Keratinocyte (primary cell): Measurements from ENCODE around the gene DSTN. TPM values are rescaled to one million over a fixed set of nuclear protein-coding genes. Genes with fewer than 3 reads are reported as not detected.

Experiments
- DNase-seq: peaks from one replicate; pipeline ENCODE4 v3.0.0-alpha.2; 2011; ENCODE audit warnings: low read depth, missing footprints, low spot score
- FAIRE-seq: peaks from 2 replicates; lab custom pipeline; 2011; peaks lifted over from hg19 to GRCh38; lab: Jason Lieb, UNC
- H2AFZ ChIP-seq: 2 replicates; pipeline ENCODE4 v1.6.0; 2012; ENCODE audit warnings: low read length, control low read depth, inconsistent platforms; ENCODE audit not compliant: control insufficient read depth
- H3K27ac ChIP-seq: 2 replicates; pipeline ENCODE4 v1.5.1; 2011; ENCODE audit warnings: low read length; ENCODE audit not compliant: control insufficient read depth, insufficient read depth
- H3K27me3 ChIP-seq: 3 replicates; pipeline ENCODE4 v1.6.0; 2011; ENCODE audit warnings: low read length; ENCODE audit not compliant: control insufficient read depth, insufficient read depth; ENCODE audit errors: extremely low read depth
- H3K36me3 ChIP-seq, 2 experiments: 2 replicates in 1 of 2; 3 replicates in 1 of 2; pipeline ENCODE4 v1.5.1; 2011; ENCODE audit warnings: low read length in 2 of 2, mild to moderate bottlenecking in 1 of 2; ENCODE audit not compliant: control insufficient read depth in 2 of 2, insufficient read depth in 2 of 2; ENCODE audit errors: extremely low read depth in 1 of 2
- H3K4me1 ChIP-seq: 3 replicates; pipeline ENCODE4 v1.5.1; 2011; ENCODE audit warnings: low read length; ENCODE audit not compliant: control insufficient read depth, insufficient read depth; ENCODE audit errors: extremely low read depth
- H3K4me2 ChIP-seq: 3 replicates; pipeline ENCODE4 v1.6.0; 2011; ENCODE audit warnings: low read depth, low read length; ENCODE audit not compliant: control insufficient read depth, insufficient read depth; ENCODE audit errors: extremely low read depth
- H3K4me3 ChIP-seq, 3 experiments: fragments of 200-600 bp in 1 of 3; sonication (generic) in 1 of 3; 2 replicates in 2 of 3; 3 replicates in 1 of 3; pipeline ENCODE4 v1.5.1; 2011 to 2016; ENCODE audit warnings: low read length in 3 of 3, mild to moderate bottlenecking in 3 of 3, control low read depth in 2 of 3, inconsistent platforms in 1 of 3, low read depth in 1 of 3, mixed read lengths in 1 of 3, mixed run types in 1 of 3, moderate library complexity in 1 of 3; ENCODE audit not compliant: control insufficient read depth in 2 of 3, insufficient read depth in 2 of 3; ENCODE audit errors: extremely low read depth in 1 of 3
- H3K79me2 ChIP-seq: 2 replicates; pipeline ENCODE4 v1.6.0; 2012; ENCODE audit warnings: low read length; ENCODE audit not compliant: control insufficient read depth, insufficient read depth
- H3K9ac ChIP-seq: 3 replicates; pipeline ENCODE4 v1.6.0; 2011; ENCODE audit warnings: low read length; ENCODE audit not compliant: control insufficient read depth, insufficient read depth; ENCODE audit errors: extremely low read depth
- H3K9me1 ChIP-seq: 3 replicates; pipeline ENCODE4 v1.6.0; 2011; ENCODE audit warnings: low read length; ENCODE audit not compliant: control insufficient read depth, insufficient read depth; ENCODE audit errors: extremely low read depth
- H3K9me3 ChIP-seq: 2 replicates; pipeline ENCODE4 v1.5.1; 2012; ENCODE audit warnings: low read depth, low read length; ENCODE audit not compliant: control insufficient read depth
- H4K20me1 ChIP-seq: 3 replicates; pipeline ENCODE4 v1.6.0; 2011; ENCODE audit warnings: low read length; ENCODE audit not compliant: control insufficient read depth, insufficient read depth; ENCODE audit errors: extremely low read depth
- EZH2 ChIP-seq: IDR thresholded peaks from one replicate; pipeline ENCODE4 v1.6.1; 2012; ENCODE audit warnings: inconsistent platforms, mild to moderate bottlenecking, low read length, moderate library complexity
- dilution Hi-C: fragments of 300-500 bp; cut with MboI; formaldehyde crosslinking; loops from one replicate; pipeline ENCODE4 v1.7.0; 2020; ENCODE audit warnings: low sequenced_read_pairs; ENCODE audit not compliant: extremely low pct_ligation_motif_present
- polyA plus RNA-seq, 5 experiments: library from polyadenylated mRNA; depleted of rRNA in 3 of 5; stranded (reverse) in 3 of 5; stranded (forward) in 1 of 5; unstranded in 1 of 5; fragments of >200 nt; gene quantifications; 1 replicate in 1 of 5; 2 replicates in 3 of 5; 3 replicates in 1 of 5; pipeline versions ENCODE4 v1.2.1 to v1.2.3, GENCODE V29; 2011 to 2012; ENCODE audit warnings: missing spikeins in 2 of 5, low read depth in 1 of 5, low replicate concordance in 1 of 5
- TF ChIP-seq, protein P1 (sequence below), 3 experiments: IDR thresholded peaks in 1 of 3; conservative IDR thresholded peaks in 1 of 3; optimal IDR thresholded peaks in 1 of 3; 2 replicates in 2 of 3; 3 replicates in 1 of 3; pipeline versions ENCODE3 to v1.5.1; 2011; ENCODE audit warnings: low read length in 3 of 3, mild to moderate bottlenecking in 3 of 3, moderate library complexity in 2 of 3, control low read depth in 1 of 3, inconsistent platforms in 1 of 3; ENCODE audit not compliant: insufficient read depth in 2 of 3; ENCODE audit errors: extremely low read depth in 1 of 3

DSTN gene
- polyA plus RNA-seq, 1 donor (not counting 4 experiments of a cell fraction or from before 2014, with no cell fraction given) = 288 TPM

DNA sequence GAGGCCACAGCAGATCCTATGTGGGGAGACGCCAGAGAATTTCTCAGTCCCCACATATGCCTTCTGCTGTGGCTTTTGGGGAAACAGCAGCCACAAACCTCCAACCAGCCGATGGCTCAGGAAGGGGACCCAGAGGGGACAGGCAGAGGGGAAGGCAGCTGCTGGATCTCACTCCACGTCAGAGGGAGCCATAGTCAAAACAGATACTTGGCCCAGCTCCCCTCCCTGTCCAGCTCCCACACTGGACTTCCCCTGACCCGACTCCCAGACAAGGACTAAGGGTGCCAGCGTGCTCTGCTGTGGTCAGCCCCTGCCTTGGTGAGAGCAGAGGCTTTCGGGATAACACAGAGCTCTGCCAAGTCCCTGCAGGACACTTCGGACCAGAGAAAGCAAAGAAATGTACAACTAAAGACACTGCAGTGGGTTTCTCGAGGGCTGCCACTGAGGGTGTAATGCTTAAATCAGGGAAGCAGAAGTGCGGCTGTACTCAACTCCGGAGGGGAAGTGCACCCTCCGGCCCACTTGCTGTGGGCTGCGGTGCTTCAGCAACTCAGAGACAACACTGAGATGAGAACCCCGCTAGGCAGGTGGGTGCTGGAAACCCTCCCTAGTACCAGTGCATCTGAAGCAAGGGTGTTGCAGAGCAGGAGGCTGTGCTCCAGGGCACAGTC lies 64.9 kb downstream of the DSTN start:
- Histone ChIP-seq H3K4me3 (no peak overlapping the region), H3K9ac (no peak overlapping the region), H4K20me1 (no peaks in the 10 kb centered on the region), H3K4me1 (no peaks in the 10 kb centered on the region), H3K79me2 (no peaks in the 10 kb centered on the region), H3K27me3 (no peaks in the 10 kb centered on the region), H3K9me3 (no peaks in the 10 kb centered on the region), H3K36me3 (peaks cover 57 to 69% of the 10 kb centered on the region in 2 experiments), H3K9me1 (no peaks in the 10 kb centered on the region), H3K4me2 (no peak overlapping the region), H3K27ac (no peak overlapping the region), H2AFZ (no peak overlapping the region)
- TF ChIP-seq EZH2 = no peak
- TF ChIP-seq, protein P1, sequence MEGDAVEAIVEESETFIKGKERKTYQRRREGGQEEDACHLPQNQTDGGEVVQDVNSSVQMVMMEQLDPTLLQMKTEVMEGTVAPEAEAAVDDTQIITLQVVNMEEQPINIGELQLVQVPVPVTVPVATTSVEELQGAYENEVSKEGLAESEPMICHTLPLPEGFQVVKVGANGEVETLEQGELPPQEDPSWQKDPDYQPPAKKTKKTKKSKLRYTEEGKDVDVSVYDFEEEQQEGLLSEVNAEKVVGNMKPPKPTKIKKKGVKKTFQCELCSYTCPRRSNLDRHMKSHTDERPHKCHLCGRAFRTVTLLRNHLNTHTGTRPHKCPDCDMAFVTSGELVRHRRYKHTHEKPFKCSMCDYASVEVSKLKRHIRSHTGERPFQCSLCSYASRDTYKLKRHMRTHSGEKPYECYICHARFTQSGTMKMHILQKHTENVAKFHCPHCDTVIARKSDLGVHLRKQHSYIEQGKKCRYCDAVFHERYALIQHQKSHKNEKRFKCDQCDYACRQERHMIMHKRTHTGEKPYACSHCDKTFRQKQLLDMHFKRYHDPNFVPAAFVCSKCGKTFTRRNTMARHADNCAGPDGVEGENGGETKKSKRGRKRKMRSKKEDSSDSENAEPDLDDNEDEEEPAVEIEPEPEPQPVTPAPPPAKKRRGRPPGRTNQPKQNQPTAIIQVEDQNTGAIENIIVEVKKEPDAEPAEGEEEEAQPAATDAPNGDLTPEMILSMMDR (optimal IDR thresholded peaks at IDR 0.05 in 1 of 3, IDR thresholded peaks at IDR 0.05 in 1 of 3, conservative IDR thresholded peaks at IDR 0.05 in 1 of 3; ENCODE audit: extremely low read depth in 1 of 3, insufficient read depth in 2 of 3, low read length in 3 of 3) = no peak
- DNase-seq (no peak), FAIRE-seq (no peak)
- dilution Hi-C loops = no loop called here

DNA sequence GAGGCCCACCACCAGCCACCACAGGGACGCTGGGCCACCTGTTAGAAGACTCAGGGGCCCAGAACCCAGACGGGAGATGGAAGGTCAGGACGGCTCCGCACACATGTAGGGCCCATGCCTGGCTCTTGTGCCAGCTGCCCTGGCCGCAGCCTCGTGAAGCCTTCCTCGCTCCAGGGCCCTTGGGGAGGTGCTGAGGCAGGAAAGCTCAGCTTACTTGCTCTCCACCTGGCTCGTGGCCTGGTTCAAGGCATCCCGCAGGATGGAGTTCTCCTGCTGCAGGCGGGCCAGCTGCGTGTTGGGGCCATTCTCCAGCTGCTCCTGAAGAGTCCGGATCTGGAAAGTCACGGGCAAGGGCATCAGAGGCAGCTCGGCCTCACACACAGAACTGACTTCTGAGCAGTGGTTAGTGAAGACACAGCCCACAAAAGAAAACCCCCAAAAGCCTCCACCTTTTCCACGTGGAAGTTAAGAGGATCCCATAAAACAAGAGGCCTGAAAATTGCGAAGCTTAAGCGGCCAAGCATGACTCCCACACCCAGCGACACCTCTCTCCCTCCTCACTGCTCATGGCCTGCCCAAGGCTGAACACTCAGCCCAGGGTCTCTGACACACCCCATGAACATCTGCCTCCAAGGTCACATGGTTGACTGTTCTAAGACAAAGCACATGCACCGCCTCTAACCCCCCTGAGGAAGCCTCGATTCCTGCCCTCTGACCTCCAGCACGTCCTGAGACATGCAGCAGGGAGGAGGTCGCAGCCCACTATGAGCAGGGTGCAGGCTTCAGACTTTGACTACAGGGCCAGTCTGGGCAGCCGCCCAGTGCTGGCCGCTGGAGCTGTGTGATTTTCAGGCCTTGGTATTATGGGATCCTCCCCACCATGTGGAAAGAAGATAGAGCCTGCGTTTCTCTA lies 65.7 kb downstream of the DSTN start:
- Histone ChIP-seq H2AFZ (no peak overlapping the region), H4K20me1 (no peaks in the 10 kb centered on the region), H3K4me1 (no peaks in the 10 kb centered on the region), H3K79me2 (peaks cover 4% of the 10 kb centered on the region), H3K9me1 (no peaks in the 10 kb centered on the region), H3K27me3 (no peaks in the 10 kb centered on the region), H3K4me2 (no peak overlapping the region), H3K4me3 (no peak overlapping the region), H3K36me3 (peaks cover 56 to 69% of the 10 kb centered on the region in 2 experiments), H3K9me3 (no peaks in the 10 kb centered on the region), H3K27ac (no peak overlapping the region), H3K9ac (no peak overlapping the region)
- DNase-seq (no peak), FAIRE-seq (no peak)
- dilution Hi-C loops = no loop called here
- TF ChIP-seq, protein P1 (optimal IDR thresholded peaks at IDR 0.05 in 1 of 3, IDR thresholded peaks at IDR 0.05 in 1 of 3, conservative IDR thresholded peaks at IDR 0.05 in 1 of 3; ENCODE audit: extremely low read depth in 1 of 3, insufficient read depth in 2 of 3, low read length in 3 of 3) = no peak
- no peak for TF ChIP-seq EZH2
